HFFc6 (cell line): Measurements from ENCODE around the gene IQCF6. TPM values are rescaled to one million over a fixed set of nuclear protein-coding genes. Genes with fewer than 3 reads are reported as not detected.

ENCODE experiments used
- DNase-seq: peaks from one replicate; pipeline ENCODE4 v3.0.0-alpha.2; 2018
- H3K27ac Mint-ChIP-seq: 2 replicates; pipeline ENCODE4 v1.8.0; 2020; ENCODE audit warnings: mild to moderate bottlenecking, mixed read lengths
- H3K27me3 Mint-ChIP-seq: 2 replicates; pipeline ENCODE4 v1.8.0; 2021; ENCODE audit warnings: mild to moderate bottlenecking, moderate library complexity, mixed read lengths; ENCODE audit not compliant: insufficient read depth
- H3K36me3 Mint-ChIP-seq: 2 replicates; pipeline ENCODE4 v1.8.0; 2021; ENCODE audit warnings: low read depth, mixed read lengths
- H3K4me1 Mint-ChIP-seq: 2 replicates; pipeline ENCODE4 v1.8.0; 2020; ENCODE audit warnings: low read depth, mixed read lengths
- H3K4me3 Mint-ChIP-seq: 2 replicates; pipeline ENCODE4 v1.8.0; 2020; ENCODE audit warnings: mild to moderate bottlenecking, moderate library complexity, mixed read lengths
- H3K9me3 Mint-ChIP-seq: 2 replicates; pipeline ENCODE4 v1.8.0; 2020; ENCODE audit warnings: mild to moderate bottlenecking, mixed read lengths
- CTCF ChIP-seq: fragments of 200-600 bp; sonication (generic); IDR thresholded peaks from 2 replicates; pipeline ENCODE4 v1.5.0; 2021; ENCODE audit warnings: antibody characterized with exemption, mild to moderate bottlenecking
- total RNA-seq, 6 experiments: library from RNA; stranded (reverse); fragmentation: NEBNext Ultra II Directional; extraction: Animal tissue kit (Norgen Biotek cat#: 25700); gene quantifications; 2 replicates in 1 of 6; 3 replicates in 5 of 6; pipeline ENCODE4 v1.2.3, GENCODE V29; 2021

The IQCF6 gene
- total RNA-seq, 6 experiments from 2014 or later = not detected

GRCh38 chr3:51800750-51801125 is 21.7 kb upstream of the IQCF6 start:
- Mint-ChIP-seq H3K27me3 (peaks cover 19% of the 10 kb centered on the region), H3K4me1 (no peaks in the 10 kb centered on the region; the same call in 1 of the 2 replicates), H3K4me3 (no peak overlapping the region), H3K27ac (no peak overlapping the region), H3K9me3 (no peaks in the 10 kb centered on the region), H3K36me3 (no peaks in the 10 kb centered on the region)
- no peak for DNase-seq
- TF ChIP-seq CTCF = no peak

GRCh38 chr3:51799879-51800749 is 21.1 kb upstream of the IQCF6 start:
- no peak overlapping the region for H3K4me3 Mint-ChIP-seq
- H3K36me3 Mint-ChIP-seq = no peaks in the 10 kb centered on the region
- H3K27me3 Mint-ChIP-seq = peaks cover 19% of the 10 kb centered on the region
- peak; percentile 91 for TF ChIP-seq CTCF
- H3K4me1 Mint-ChIP-seq = no peaks in the 10 kb centered on the region; the same call in 1 of the 2 replicates
- DNase-seq = peak; percentile 77
- no peaks in the 10 kb centered on the region for H3K9me3 Mint-ChIP-seq
- H3K27ac Mint-ChIP-seq = no peak overlapping the region

GRCh38 chr3:51798411-51798963 is 19.4 kb upstream of the IQCF6 start:
- H3K4me1 Mint-ChIP-seq = no peaks in the 10 kb centered on the region; the same call in 1 of the 2 replicates
- no peak overlapping the region for H3K4me3 Mint-ChIP-seq

GRCh38 chr3:51796854-51797253 is 17.8 kb upstream of the IQCF6 start:
- H3K36me3 Mint-ChIP-seq = no peaks in the 10 kb centered on the region
- H3K4me3 Mint-ChIP-seq = no peak overlapping the region
- no peak for TF ChIP-seq CTCF
- no peak overlapping the region for H3K27ac Mint-ChIP-seq
- no peak for DNase-seq
- H3K27me3 Mint-ChIP-seq = peaks cover 13% of the 10 kb centered on the region
- no peaks in the 10 kb centered on the region for H3K9me3 Mint-ChIP-seq
- no peaks in the 10 kb centered on the region; the same call in 1 of the 2 replicates for H3K4me1 Mint-ChIP-seq

More at GRCh38 chr3:51798411-51798963, 19.4 kb upstream of the IQCF6 start:
- no peak for TF ChIP-seq CTCF
- no peaks in the 10 kb centered on the region for H3K36me3 Mint-ChIP-seq
- H3K27me3 Mint-ChIP-seq = peaks cover 11% of the 10 kb centered on the region
- DNase-seq = no peak
- no peak overlapping the region for H3K27ac Mint-ChIP-seq
- H3K9me3 Mint-ChIP-seq = no peaks in the 10 kb centered on the region

- no peak for DNase-seq
- no peaks in the 10 kb centered on the region for H3K36me3 Mint-ChIP-seq
- no peak overlapping the region for H3K27ac Mint-ChIP-seq
These were observed 15.2 kb upstream of the IQCF6 start for GRCh38 chr3:51794206-51794605.

More at GRCh38 chr3:51794206-51794605, 15.2 kb upstream of the IQCF6 start:
- no peaks in the 10 kb centered on the region; the same call in 1 of the 2 replicates for H3K4me1 Mint-ChIP-seq
- TF ChIP-seq CTCF = no peak
- peaks cover 16% of the 10 kb centered on the region for H3K27me3 Mint-ChIP-seq
- no peak overlapping the region for H3K4me3 Mint-ChIP-seq
- no peaks in the 10 kb centered on the region for H3K9me3 Mint-ChIP-seq
